Kidney epithelial cell (primary cell): ENCODE results near the gene TBKBP1. TPM values are rescaled to one million over a fixed set of nuclear protein-coding genes. Genes with fewer than 3 reads are reported as not detected.

Experiments used
- DNase-seq: peaks from one replicate; pipeline ENCODE4 v3.0.0-alpha.2; 2010; ENCODE audit warnings: low read depth
- H3K27me3 ChIP-seq: 2 replicates; pipeline ENCODE4 v1.6.0; 2011; ENCODE audit warnings: low read length; ENCODE audit not compliant: control insufficient read depth, insufficient read depth
- H3K36me3 ChIP-seq: 2 replicates; pipeline ENCODE4 v1.5.1; 2011; ENCODE audit warnings: low read length; ENCODE audit not compliant: control insufficient read depth, insufficient read depth
- H3K4me3 ChIP-seq: 2 replicates; pipeline ENCODE4 v1.5.1; 2011; ENCODE audit warnings: low read depth, mild to moderate bottlenecking, control low read depth, low read length
- total RNA-seq: library from RNA; depleted of rRNA; stranded (reverse); fragments of >200 nt; gene quantifications from 2 replicates; pipeline ENCODE4 v1.2.3, GENCODE V29; 2015
- TF ChIP-seq, protein P1 (sequence below): IDR thresholded peaks from 2 replicates; pipeline ENCODE4 v1.5.1; 2011; ENCODE audit warnings: mild to moderate bottlenecking, moderate library complexity, low read length, control low read depth, inconsistent platforms; ENCODE audit not compliant: insufficient read depth, poor library complexity, severe bottlenecking

TBKBP1 gene
- total RNA-seq, 1 donor from 2014 or later, result 9.7 TPM

DNA sequence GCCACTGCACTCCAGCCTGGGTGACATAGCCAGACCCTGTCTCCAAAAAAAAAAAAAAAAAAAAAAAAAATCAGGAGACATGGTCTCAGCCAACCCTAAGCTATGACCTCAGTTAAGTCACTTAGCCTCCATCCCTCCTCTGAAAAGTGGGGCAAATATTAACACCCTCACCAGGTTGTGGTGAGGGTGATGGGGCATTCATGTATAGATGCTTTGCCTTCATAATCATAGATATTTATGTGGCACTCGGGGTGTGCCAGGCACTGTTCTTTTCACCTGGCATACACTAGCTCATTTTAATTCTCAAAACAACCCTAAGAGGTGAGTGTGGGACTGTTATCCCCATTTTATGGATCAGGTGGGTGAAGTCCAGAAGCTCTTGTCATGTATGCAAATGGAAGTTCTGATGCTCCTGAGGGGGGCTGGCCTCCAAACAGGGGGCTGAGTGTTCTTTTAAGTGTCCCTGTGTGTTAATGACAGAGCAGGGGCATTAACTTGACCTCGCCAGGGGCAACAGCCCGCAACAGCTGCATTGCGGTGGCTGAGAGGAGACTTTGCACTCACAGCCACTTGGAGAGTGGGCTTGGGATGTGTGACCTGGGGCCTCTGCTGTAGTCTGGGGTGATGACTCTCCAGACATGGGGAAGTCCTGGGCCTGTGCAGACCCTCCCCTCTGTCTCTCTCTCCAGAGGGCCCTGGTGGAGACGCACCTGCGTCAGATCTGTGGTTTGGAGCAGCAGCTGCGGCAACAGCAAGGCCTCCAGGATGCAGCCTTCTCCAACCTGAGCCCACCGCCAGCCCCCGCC lies 4.1 kb downstream of the TBKBP1 start:
- Histone ChIP-seq H3K36me3 (no peaks in the 10 kb centered on the region), H3K27me3 (no peaks in the 10 kb centered on the region), H3K4me3 (no peak overlapping the region)
- TF ChIP-seq, protein P1, sequence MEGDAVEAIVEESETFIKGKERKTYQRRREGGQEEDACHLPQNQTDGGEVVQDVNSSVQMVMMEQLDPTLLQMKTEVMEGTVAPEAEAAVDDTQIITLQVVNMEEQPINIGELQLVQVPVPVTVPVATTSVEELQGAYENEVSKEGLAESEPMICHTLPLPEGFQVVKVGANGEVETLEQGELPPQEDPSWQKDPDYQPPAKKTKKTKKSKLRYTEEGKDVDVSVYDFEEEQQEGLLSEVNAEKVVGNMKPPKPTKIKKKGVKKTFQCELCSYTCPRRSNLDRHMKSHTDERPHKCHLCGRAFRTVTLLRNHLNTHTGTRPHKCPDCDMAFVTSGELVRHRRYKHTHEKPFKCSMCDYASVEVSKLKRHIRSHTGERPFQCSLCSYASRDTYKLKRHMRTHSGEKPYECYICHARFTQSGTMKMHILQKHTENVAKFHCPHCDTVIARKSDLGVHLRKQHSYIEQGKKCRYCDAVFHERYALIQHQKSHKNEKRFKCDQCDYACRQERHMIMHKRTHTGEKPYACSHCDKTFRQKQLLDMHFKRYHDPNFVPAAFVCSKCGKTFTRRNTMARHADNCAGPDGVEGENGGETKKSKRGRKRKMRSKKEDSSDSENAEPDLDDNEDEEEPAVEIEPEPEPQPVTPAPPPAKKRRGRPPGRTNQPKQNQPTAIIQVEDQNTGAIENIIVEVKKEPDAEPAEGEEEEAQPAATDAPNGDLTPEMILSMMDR, result no peak
- no peak for DNase-seq

DNA sequence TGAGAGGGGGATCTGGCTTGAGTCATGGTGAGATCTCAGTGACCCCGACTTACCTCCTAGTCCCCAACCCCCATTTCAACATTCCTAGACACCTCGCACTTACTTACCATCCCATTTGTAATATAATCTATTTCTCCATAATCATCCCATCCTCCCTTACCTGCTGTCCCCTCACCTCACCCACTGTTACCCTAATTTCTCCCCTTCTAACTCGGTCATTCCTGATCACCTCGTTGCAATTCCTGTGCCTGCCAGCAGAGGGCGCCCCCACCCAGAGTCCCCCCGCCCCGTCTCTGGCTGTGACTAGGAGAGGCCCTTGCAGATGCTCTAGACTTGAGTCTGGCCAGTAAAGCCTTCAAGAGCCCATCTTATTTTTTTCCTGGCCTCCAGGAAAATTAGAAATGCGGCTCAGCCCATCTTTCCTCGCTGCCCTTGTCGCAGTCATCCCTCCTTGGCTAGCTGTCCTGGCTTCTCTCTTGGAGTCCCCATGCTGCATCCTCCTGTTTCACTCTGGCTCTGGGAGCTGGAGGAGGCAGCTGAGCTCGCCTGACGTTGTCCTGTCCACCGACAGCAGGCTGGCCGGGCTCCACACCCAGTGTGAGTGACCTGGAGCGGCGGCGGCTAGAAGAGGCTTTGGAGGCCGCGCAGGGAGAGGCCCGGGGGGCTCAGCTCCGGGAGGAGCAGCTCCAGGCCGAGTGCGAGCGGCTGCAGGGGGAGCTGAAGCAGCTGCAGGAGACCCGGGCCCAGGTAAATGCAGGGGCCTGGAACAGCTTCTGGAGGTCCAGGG lies 5.0 kb downstream of the TBKBP1 start:
- H3K27me3 ChIP-seq, result no peaks in the 10 kb centered on the region
- no peak overlapping the region for H3K4me3 ChIP-seq
- DNase-seq, result no peak
- TF ChIP-seq, protein P1, result peak; percentile 99
- H3K36me3 ChIP-seq, result no peaks in the 10 kb centered on the region

DNA sequence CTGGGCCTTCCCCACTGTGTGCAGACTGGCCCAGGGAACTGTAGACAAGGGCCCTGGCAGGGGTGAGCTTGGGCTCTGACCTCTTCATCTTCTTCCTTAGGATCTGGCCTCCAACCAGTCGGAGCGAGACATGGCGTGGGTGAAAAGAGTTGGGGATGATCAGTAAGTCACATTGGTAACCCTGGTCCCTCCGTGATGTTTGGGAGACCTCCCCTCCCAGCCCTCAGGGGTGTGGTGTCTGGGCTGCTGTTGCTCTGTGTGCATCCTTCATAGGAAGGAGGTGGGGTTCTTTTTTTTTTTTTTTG lies 5.5 kb downstream of the TBKBP1 start:
- Histone ChIP-seq H3K36me3 (no peaks in the 10 kb centered on the region), H3K27me3 (no peaks in the 10 kb centered on the region), H3K4me3 (no peak overlapping the region)
- no peak for DNase-seq
- TF ChIP-seq, protein P1, result no peak

DNA sequence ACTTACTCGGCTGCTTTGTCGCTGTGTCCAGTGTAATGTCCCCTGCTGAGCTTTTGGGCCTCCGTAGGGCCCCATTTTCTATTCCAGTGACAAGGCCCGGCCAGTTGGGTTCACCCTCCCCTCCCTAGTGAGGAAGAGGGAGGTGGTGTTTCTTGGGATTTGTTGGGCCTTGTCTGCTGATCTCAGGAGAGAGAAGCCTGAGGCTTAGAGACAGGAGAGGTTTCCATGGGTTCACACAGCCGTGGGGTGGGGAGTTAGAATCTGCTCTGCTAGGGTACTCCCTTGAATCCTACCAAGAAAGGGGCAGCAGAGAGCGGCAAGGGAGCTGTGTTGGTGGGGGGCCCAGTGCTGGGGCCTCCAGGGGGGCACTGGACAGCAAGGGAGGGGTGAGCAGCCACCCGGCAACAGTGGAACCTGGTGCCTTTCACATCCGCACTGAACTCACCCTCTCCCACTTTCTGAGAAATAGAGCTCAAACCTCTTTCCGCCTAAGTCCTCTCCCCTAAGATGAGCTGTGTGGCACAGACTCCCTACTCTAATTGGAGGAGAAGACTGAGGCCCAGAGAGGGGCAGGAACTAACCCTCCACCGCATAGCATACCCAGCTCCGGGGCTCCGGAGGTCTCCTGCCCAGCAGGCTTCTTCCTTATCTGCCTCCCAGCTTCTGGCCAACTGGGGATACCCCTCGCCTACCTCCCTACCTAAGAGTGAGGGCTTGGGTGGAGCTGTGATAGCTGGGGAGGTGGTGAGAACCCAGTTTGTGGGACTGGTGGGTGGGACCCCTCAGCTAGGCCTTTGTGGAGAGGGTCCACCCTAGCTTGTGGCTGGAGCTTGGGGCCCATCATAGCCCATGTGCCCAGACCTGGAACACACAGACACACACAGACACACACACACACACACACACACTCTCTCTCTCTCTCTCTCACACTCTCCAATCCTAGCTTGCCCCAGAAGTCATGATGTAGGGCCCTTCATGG lies 6.8 kb downstream of the TBKBP1 start:
- Histone ChIP-seq H3K27me3 (no peaks in the 10 kb centered on the region), H3K4me3 (no peak overlapping the region), H3K36me3 (no peaks in the 10 kb centered on the region)
- DNase-seq, result no peak
- TF ChIP-seq, protein P1, result no peak

DNA sequence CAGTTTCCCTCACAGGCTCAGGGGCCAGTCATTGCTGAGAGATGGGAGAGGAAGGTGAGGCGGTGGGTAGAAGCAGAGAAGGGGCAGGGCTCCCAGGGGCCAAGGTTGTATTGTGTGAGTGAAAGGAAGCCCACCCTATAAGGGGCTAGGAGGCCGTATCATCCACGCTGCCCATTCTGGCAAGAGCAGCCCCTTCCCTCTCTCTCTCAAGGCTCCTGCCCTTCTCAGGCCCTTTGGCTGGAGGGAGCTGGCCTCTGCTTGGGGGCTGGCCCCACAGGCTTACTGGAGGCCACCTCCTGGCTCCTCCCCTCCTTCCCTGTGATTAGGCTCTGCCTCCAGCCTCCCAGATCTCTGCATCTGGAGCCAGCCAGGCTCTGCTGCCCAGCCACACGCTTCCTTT lies 7.6 kb downstream of the TBKBP1 start:
- no peaks in the 10 kb centered on the region for H3K27me3 ChIP-seq
- TF ChIP-seq, protein P1, result no peak
- no peak overlapping the region for H3K4me3 ChIP-seq
- H3K36me3 ChIP-seq, result no peaks in the 10 kb centered on the region
- no peak for DNase-seq
